GM12872 (cell line): Measurements from ENCODE around the gene GHDC.

Source experiments
- TF ChIP-seq, protein P1 (sequence below): IDR thresholded peaks from 3 replicates; pipeline ENCODE4 v1.5.1; 2011; ENCODE audit warnings: low read depth, mild to moderate bottlenecking, low read length, moderate library complexity; ENCODE audit not compliant: insufficient read depth

GHDC gene

DNA sequence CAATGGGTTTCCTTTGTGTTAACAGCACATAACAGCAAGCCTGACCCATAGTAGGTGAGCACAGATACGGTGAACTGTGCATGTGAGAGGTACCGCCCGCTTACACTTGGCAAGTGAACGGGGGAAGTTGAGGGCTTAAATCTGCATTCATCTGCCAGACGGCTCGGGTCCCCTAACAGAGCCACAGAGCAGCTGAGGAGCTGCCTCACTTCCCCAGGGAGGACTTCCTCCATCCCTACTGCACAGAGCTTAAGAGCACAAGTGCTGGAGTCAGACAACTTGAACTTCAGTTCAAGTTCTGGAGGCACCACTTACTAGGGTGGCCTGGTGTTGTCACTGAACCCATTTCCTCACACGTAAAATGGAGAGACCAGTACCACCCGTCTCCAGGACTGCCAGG, 52.9 kb downstream of the GHDC start:
- TF ChIP-seq, protein P1, sequence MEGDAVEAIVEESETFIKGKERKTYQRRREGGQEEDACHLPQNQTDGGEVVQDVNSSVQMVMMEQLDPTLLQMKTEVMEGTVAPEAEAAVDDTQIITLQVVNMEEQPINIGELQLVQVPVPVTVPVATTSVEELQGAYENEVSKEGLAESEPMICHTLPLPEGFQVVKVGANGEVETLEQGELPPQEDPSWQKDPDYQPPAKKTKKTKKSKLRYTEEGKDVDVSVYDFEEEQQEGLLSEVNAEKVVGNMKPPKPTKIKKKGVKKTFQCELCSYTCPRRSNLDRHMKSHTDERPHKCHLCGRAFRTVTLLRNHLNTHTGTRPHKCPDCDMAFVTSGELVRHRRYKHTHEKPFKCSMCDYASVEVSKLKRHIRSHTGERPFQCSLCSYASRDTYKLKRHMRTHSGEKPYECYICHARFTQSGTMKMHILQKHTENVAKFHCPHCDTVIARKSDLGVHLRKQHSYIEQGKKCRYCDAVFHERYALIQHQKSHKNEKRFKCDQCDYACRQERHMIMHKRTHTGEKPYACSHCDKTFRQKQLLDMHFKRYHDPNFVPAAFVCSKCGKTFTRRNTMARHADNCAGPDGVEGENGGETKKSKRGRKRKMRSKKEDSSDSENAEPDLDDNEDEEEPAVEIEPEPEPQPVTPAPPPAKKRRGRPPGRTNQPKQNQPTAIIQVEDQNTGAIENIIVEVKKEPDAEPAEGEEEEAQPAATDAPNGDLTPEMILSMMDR, result no peak
